Esophagus squamous epithelium (tissue), 5 donors: Measurements from ENCODE around the gene MRPL16. TPM values are rescaled to one million over a fixed set of nuclear protein-coding genes. Genes with fewer than 3 reads are reported as not detected.

Experiments used
- DNase-seq: peaks from one replicate; lab custom pipeline; 2025; lab: John Stamatoyannopoulos, UW
- H3K27ac ChIP-seq, 4 donors: fragments of 200-600 bp; sonication (generic); one replicate each; pipeline ENCODE4 v1.5.1; 2016 to 2019; ENCODE audit warnings: mild to moderate bottlenecking in 1 of 4
- H3K27me3 ChIP-seq, 4 donors: fragments of 200-600 bp; sonication (generic); 1 replicate in 3 of 4; 2 replicates in 1 of 4; pipeline versions ENCODE4 v1.5.1 to v1.6.0; 2017 to 2021; ENCODE audit warnings: antibody characterized with exemption in 1 of 4
- H3K36me3 ChIP-seq, 3 donors: fragments of 200-600 bp; sonication (generic); one replicate each; pipeline ENCODE4 v1.5.1; 2016 to 2019
- H3K4me1 ChIP-seq, 3 donors: fragments of 200-600 bp; sonication (generic); one replicate each; pipeline ENCODE4 v1.5.1; 2017 to 2019
- H3K4me3 ChIP-seq, 4 donors: fragments of 200-600 bp; sonication (generic); 1 replicate in 3 of 4; 2 replicates in 1 of 4; pipeline ENCODE4 v1.5.1; 2016 to 2019; ENCODE audit warnings: mild to moderate bottlenecking in 2 of 4, moderate library complexity in 1 of 4
- H3K9me3 ChIP-seq, 3 donors: fragments of 200-600 bp; sonication (generic); one replicate each; pipeline ENCODE4 v1.5.1; 2016 to 2019
- CTCF ChIP-seq, 6 experiments: fragments of 450-650 bp in 4 of 6; fragments of 200-600 bp in 2 of 6; sonication (generic) in 2 of 6; IDR thresholded peaks; one replicate each; pipeline ENCODE4 v1.5.1; 2016 to 2019; ENCODE audit warnings: antibody characterized with exemption in 6 of 6, mild to moderate bottlenecking in 4 of 6, moderate library complexity in 4 of 6
- POLR2A ChIP-seq, 4 donors: fragments of 450-650 bp; IDR thresholded peaks; one replicate each; pipeline ENCODE4 v1.6.1; 2017; ENCODE audit warnings: antibody characterized with exemption in 4 of 4, mild to moderate bottlenecking in 4 of 4, moderate library complexity in 3 of 4
- WGBS, 2 donors: methylation state at CpG; one replicate each; pipeline ENCODE4 v1.1.5; 2018; 5-methylcytosine and 5-hydroxymethylcytosine counted together
- intact Hi-C: fragments of 100-400 bp; cut with DNase I; formaldehyde crosslinking; loops from one replicate; pipeline ENCODE4 v1.15.0; 2022
- total RNA-seq, 4 donors: library from RNA; depleted of rRNA; stranded (reverse); fragments of >200 nt; gene quantifications; one replicate each; pipeline ENCODE4 v1.1.0, GENCODE V29; 2016
- donor health status: DM: yes; HTN: yes; CAD: no.

Gene MRPL16
- total RNA-seq, 4 donors from 2014 or later: 31.4 to 41.6 (median 40.3) TPM

DNA sequence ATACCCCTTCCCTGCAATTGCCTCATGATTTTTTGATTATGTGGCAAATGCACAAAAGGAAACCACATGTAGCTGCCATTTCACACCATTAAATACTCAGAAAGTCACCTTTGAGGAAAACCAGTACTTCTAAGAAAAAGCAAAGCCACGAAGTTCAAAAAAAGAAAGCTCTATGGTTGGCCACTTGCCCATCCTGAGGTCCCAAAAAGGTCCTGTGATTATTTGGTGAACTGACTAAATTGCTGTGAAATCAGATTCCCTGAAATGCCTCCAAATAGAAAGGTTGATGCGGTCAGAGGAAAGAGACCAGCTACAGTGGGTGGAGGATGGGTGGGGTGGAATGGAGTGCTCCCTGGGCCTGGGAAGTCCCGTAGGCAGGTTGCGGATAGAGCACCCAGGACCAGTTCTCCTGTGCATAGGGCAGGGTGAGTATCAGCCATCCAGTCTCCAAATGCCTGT, 26.9 kb downstream of the MRPL16 start:
- Histone ChIP-seq H3K4me1 (peaks cover 0 to 18% (median 9%) of the 10 kb centered on the region in 3 donors), H3K36me3 (peaks cover 0 to 42% (median 0%) of the 10 kb centered on the region in 3 donors), H3K9me3 (no peaks in the 10 kb centered on the region), H3K27me3 (no peaks in the 10 kb centered on the region), H3K27ac (no peak overlapping the region), H3K4me3 (no peak overlapping the region)
- WGBS, 2 donors: 84 to 85% methylated on average over 4 of the region's 4 CpGs
- intact Hi-C loops: no loop called here
- DNase-seq: no peak
- TF ChIP-seq CTCF (IDR thresholded peaks at IDR 0.05): no peak

- intact Hi-C loops: no loop called here
- Histone ChIP-seq H3K27me3 (no peaks in the 10 kb centered on the region), H3K9me3 (no peaks in the 10 kb centered on the region), H3K36me3 (peaks cover 0 to 40% (median 0%) of the 10 kb centered on the region in 3 donors), H3K4me3 (no peak overlapping the region), H3K4me1 (peaks cover 0 to 13% (median 7%) of the 10 kb centered on the region in 3 donors), H3K27ac (peak overlapping the region in 1 of 4 donors; percentile 6)
- no peak for DNase-seq
- TF ChIP-seq CTCF (IDR thresholded peaks at IDR 0.05) (no peak), POLR2A (IDR thresholded peaks at IDR 0.05) (no peak)
- 77 to 86% methylated on average over 2 of the region's 2 CpGs for WGBS, 2 donors
Measured at GRCh38 chr11:59782080-59782479, 28.5 kb downstream of the MRPL16 start.

- TF ChIP-seq POLR2A (IDR thresholded peaks at IDR 0.05) (no peak), CTCF (IDR thresholded peaks at IDR 0.05) (no peak)
- H3K4me3 ChIP-seq: no peak overlapping the region
- whole genome bisulfite sequencing, 2 donors: 42 to 50% methylated on average over 1 of the region's 1 CpG
- no peak overlapping the region for H3K27ac ChIP-seq
- H3K36me3 ChIP-seq: peaks cover 0 to 49% (median 2%) of the 10 kb centered on the region in 3 donors
- H3K27me3 ChIP-seq: no peaks in the 10 kb centered on the region
- intact Hi-C loops: no loop called here
- H3K9me3 ChIP-seq: no peaks in the 10 kb centered on the region
- DNase-seq: no peak
- H3K4me1 ChIP-seq: peaks cover 0 to 17% (median 0%) of the 10 kb centered on the region in 3 donors
Measured at GRCh38 chr11:59779487-59779886, 31.1 kb downstream of the MRPL16 start.

- TF ChIP-seq POLR2A (IDR thresholded peaks at IDR 0.05): no peak
- TF ChIP-seq CTCF (IDR thresholded peaks at IDR 0.05): no peak
- H3K27ac ChIP-seq: no peak overlapping the region
- H3K4me3 ChIP-seq: no peak overlapping the region
- peaks cover 0 to 17% (median 0%) of the 10 kb centered on the region in 3 donors for H3K4me1 ChIP-seq
- intact Hi-C loops: no loop called here
- no peaks in the 10 kb centered on the region for H3K9me3 ChIP-seq
- no peak for DNase-seq
- 86 to 95% methylated on average over 2 of the region's 2 CpGs for WGBS, 2 donors
- peaks cover 6 to 58% (median 8%) of the 10 kb centered on the region in 3 donors for H3K36me3 ChIP-seq
- no peaks in the 10 kb centered on the region for H3K27me3 ChIP-seq
Measured at GRCh38 chr11:59778122-59778521, 32.5 kb downstream of the MRPL16 start.

- peak overlapping the region in 1 of 4 donors; percentile 25 for H3K27ac ChIP-seq
- no peak for TF ChIP-seq CTCF (IDR thresholded peaks at IDR 0.05)
- TF ChIP-seq POLR2A (IDR thresholded peaks at IDR 0.05): no peak
- intact Hi-C loops: no loop called here
- 83 to 87% methylated on average over 5 of the region's 5 CpGs for WGBS, 2 donors
- peaks cover 0 to 17% (median 0%) of the 10 kb centered on the region in 3 donors for H3K4me1 ChIP-seq
- H3K4me3 ChIP-seq: no peak overlapping the region
- H3K9me3 ChIP-seq: no peaks in the 10 kb centered on the region
- no peaks in the 10 kb centered on the region for H3K27me3 ChIP-seq
- DNase-seq: no peak
- H3K36me3 ChIP-seq: peaks cover 6 to 60% (median 8%) of the 10 kb centered on the region in 3 donors
Measured at GRCh38 chr11:59777104-59777503, 33.5 kb downstream of the MRPL16 start.
